ENCODE results near the gene MYRF. TPM values are rescaled to one million over a fixed set of nuclear protein-coding genes. Genes with fewer than 3 reads are reported as not detected.

The MYRF gene
- total and polyA plus RNA-seq, 2 of the 13 experiments (the other 11 are each of a cell fraction or from before 2014, with no cell fraction given), result 10.2 to 25.9 TPM

DNA sequence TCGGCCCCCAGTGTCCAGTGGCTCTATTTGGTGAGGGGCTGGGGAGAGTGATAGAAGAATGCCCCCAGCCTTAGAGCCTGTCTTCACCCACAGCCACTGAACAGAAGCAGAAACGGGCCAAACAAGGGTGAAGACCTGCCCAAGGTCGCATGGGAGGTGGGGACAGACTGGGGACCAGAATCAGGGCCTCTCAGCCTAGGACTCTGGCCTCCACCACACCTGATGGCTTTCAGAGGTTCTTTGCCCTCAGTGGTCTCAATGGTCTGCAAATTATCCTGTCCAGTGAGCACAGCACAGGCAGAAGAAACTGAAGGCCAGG is 4.5 kb upstream of the MYRF start (continued):
- TF ChIP-seq ZNF687 (CRISPR knock-in tag; IDR thresholded peaks at IDR 0.05), result peak; percentile 69
- TF ChIP-seq ZNF747 (CRISPR knock-in tag; IDR thresholded peaks at IDR 0.05; ENCODE audit: borderline replicate concordance), result peak; percentile 33; the same call in 1 of the 2 replicates
- peak; percentile 17; the same call in 1 of the 2 replicates for TF ChIP-seq ZNF772 (CRISPR knock-in tag; IDR thresholded peaks at IDR 0.05)

DNA sequence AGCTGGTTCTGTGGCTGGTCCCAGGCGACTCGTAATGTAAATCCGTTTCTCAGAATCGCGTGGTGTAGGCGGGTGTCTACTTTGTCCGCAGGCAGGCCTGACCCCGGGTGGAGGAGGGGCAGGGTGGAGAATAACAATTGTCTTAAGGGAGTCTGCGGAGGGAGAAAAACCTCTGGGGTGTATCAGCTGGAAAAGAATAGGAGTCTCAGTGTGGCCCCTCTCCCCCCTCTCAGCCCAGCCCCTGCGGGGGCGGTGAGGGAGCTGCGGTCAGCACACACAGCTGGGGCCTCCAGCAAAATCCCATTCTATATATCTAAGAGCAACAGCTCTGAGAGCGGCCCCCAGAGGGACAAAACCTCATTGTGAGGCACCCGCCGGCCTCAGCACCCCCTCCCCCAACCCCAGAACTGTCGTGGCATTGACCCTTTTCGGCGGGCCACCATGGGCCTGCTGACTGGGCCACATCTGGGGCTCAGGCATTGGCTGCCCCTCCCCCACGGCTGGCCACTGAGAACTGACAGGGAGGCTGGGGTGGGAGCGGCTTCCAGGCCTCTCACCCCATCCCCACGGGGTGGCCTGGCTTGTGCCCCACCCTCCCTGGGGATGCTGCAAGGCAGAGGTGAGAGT is 2.7 kb upstream of the MYRF start:
- ChIA-PET CTCF (ENCODE audit: low intra/inter-chr PET ratio, low total read pairs) (interaction anchor here (1.8 to 5.4 kb wide), 5 partner anchors 20 to 38 kb away, joined by 5 to 51 read pairs (median 24); no protein-coding TSS in a partner anchor), POLR2A (interaction anchor here (0.6 to 6.2 kb wide), 10 partner anchors 16 to 84 kb away, joined by 3 to 43 read pairs (median 8); partner anchors contain the start of genes FEN1 and TMEM258)
- ATAC-seq, result peak; percentile 4
- Histone ChIP-seq H3K4me3 (replicated peaks in 1 of 3; ENCODE audit: insufficient read depth in 1 of 3, low read depth in 2 of 3, low read length in 3 of 3) (peak overlapping the region; percentile 33 to 68 (median 44)), H3K36me3 (replicated peaks in 1 of 2; ENCODE audit: control insufficient read depth in 1 of 2, insufficient read depth in 2 of 2, low read length in 2 of 2) (no peaks in the 10 kb centered on the region), H3K4me2 (ENCODE audit: low read depth, low read length) (peak overlapping the region; percentile 94), H3K9me3 (ENCODE audit: low read length) (no peaks in the 10 kb centered on the region), H4K20me1 (ENCODE audit: insufficient read depth, low read length) (no peaks in the 10 kb centered on the region), H3K27me3 (ENCODE audit: control insufficient read depth in 1 of 2, insufficient read depth in 2 of 2, low read length in 2 of 2) (no peaks in the 10 kb centered on the region), H2AFZ (ENCODE audit: low read length) (peak overlapping the region; percentile 23), H3K4me1 (ENCODE audit: insufficient read depth, low read length) (peaks cover 70% of the 10 kb centered on the region), H3K27ac (ENCODE audit: extremely low read length, insufficient read depth, low read length) (no peak overlapping the region), H3K9ac (ENCODE audit: insufficient read depth, low read depth, low read length) (peak overlapping the region; percentile 44), H3K79me2 (ENCODE audit: insufficient read depth, low read length) (peaks cover 22% of the 10 kb centered on the region)
- intact Hi-C loops (cut with micrococcal nuclease; ENCODE audit: unreplicated experiment) (loop anchor here (2.0 kb wide), 1 partner anchor 19 kb away; no protein-coding TSS in a partner anchor), in situ Hi-C loops (cut with HindIII; ENCODE audit: extremely low pct_ligation_motif_present, low pct_unique_long_range_greater_than_20kb) (loop anchor here (5.0 kb wide), 1 partner anchor 33 kb away; no protein-coding TSS in a partner anchor)
- peak; percentile 72 for DNase-seq (ENCODE audit: low spot score)
- no peak for FAIRE-seq
- no TSS peak for BruUV-seq (replicated peaks)
- 1% methylated on average over 15 of the region's 21 CpGs for WGBS (ENCODE audit: low lambda C conversion rate)
- TF ChIP-seq KDM5B (CRISPR knock-in tag; IDR thresholded peaks at IDR 0.05; ENCODE audit: borderline replicate concordance) (0 out of 2 replicates have a peak, but pooled peaks have one; percentile 51), EP300 (IDR thresholded peaks at IDR 0.05; ENCODE audit: low read depth in 2 of 2, low read length in 2 of 2) (peak in 1 of 2 experiments; percentile 28; a peak in 1 of 4 replicates), EP300 (CRISPR knock-in tag; IDR thresholded peaks at IDR 0.05; ENCODE audit: borderline replicate concordance) (no peak), ARNT2 (CRISPR knock-in tag; IDR thresholded peaks at IDR 0.05; ENCODE audit: low read depth) (peak; percentile 42; the same call in 1 of the 2 replicates), FOXP4 (CRISPR knock-in tag; IDR thresholded peaks at IDR 0.05) (0 out of 2 replicates have a peak, but pooled peaks have one; percentile 32), HNRNPL (IDR thresholded peaks at IDR 0.05; ENCODE audit: low read depth, low read length) (peak; percentile 72)
- TF ChIP-seq, protein P1, sequence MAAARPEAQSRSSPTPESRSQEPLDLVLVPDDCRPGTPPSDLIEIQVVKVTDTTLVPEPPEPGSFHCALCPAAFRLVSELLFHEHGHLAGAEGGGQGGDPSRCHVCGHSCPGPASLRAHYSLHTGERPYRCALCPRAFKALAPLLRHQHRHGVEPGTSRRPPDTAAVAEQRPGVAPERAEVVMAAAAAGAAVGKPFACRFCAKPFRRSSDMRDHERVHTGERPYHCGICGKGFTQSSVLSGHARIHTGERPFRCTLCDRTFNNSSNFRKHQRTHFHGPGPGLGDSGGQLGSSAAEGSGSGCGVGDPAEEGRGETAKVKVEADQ (CRISPR knock-in tag; IDR thresholded peaks at IDR 0.05; ENCODE audit: borderline replicate concordance), result no peak

Data from HepG2 (cell line).